ENCODE measurements around the gene FHL2. TPM values are rescaled to one million over a fixed set of nuclear protein-coding genes. Genes with fewer than 3 reads are reported as not detected.

The FHL2 gene
- total RNA-seq, 2 experiments from 2014 or later: 3.3 to 4.4 TPM

GRCh38 chr2:105377871-105378270, 21.0 kb downstream of the FHL2 start:
- Mint-ChIP-seq H3K27me3 (no peaks in the 10 kb centered on the region), H3K9me3 (no peaks in the 10 kb centered on the region), H3K36me3 (ENCODE audit: low read depth) (no peaks in the 10 kb centered on the region), H3K4me1 (ENCODE audit: low read depth) (peaks cover 2% of the 10 kb centered on the region), H3K4me3 (no peak overlapping the region), H3K27ac (no peak overlapping the region)
- DNase-seq: no peak
- TF ChIP-seq CTCF (IDR thresholded peaks at IDR 0.05): no peak
- ChIA-PET CTCF (interaction anchor here (1.2 kb wide), 1 partner anchor 14 kb away, joined by 3 read pairs; no protein-coding TSS in a partner anchor), POLR2A (no interaction called here)
- intact Hi-C loops (cut with micrococcal nuclease): no loop called here
- ATAC-seq: no peak

- DNase-seq: no peak
- no peak for ATAC-seq
- Mint-ChIP-seq H3K36me3 (ENCODE audit: low read depth) (no peaks in the 10 kb centered on the region), H3K27ac (no peak overlapping the region), H3K4me3 (no peak overlapping the region), H3K4me1 (ENCODE audit: low read depth) (peaks cover 2% of the 10 kb centered on the region), H3K27me3 (no peaks in the 10 kb centered on the region), H3K9me3 (no peaks in the 10 kb centered on the region)
- TF ChIP-seq CTCF (IDR thresholded peaks at IDR 0.05): no peak
- ChIA-PET POLR2A (no interaction called here), CTCF (no interaction called here)
- intact Hi-C loops (cut with micrococcal nuclease): no loop called here
Measured at GRCh38 chr2:105376789-105377240, 22.0 kb downstream of the FHL2 start.

GRCh38 chr2:105376010-105376409, 22.8 kb downstream of the FHL2 start:
- intact Hi-C loops (cut with micrococcal nuclease): no loop called here
- Mint-ChIP-seq H3K27me3 (no peaks in the 10 kb centered on the region), H3K27ac (no peak overlapping the region), H3K36me3 (ENCODE audit: low read depth) (no peaks in the 10 kb centered on the region), H3K9me3 (no peaks in the 10 kb centered on the region), H3K4me1 (ENCODE audit: low read depth) (peaks cover 2% of the 10 kb centered on the region), H3K4me3 (no peak overlapping the region)
- no peak for ATAC-seq
- ChIA-PET CTCF (interaction anchor here (1.7 kb wide), 1 partner anchor 28 kb away, joined by 5 read pairs; no protein-coding TSS in a partner anchor), POLR2A (no interaction called here)
- DNase-seq: no peak
- TF ChIP-seq CTCF (IDR thresholded peaks at IDR 0.05): no peak

- no peaks in the 10 kb centered on the region for H3K27me3 Mint-ChIP-seq
- H3K4me1 Mint-ChIP-seq (ENCODE audit: low read depth): peaks cover 2% of the 10 kb centered on the region
- ChIA-PET POLR2A (no interaction called here), CTCF (interaction anchor here (1.5 to 1.7 kb wide), 2 partner anchors 15 to 29 kb away, joined by 5 to 7 read pairs; no protein-coding TSS in a partner anchor)
- ATAC-seq (no peak), DNase-seq (no peak)
- intact Hi-C loops (cut with micrococcal nuclease): no loop called here
- no peak overlapping the region for H3K27ac Mint-ChIP-seq
- TF ChIP-seq CTCF (IDR thresholded peaks at IDR 0.05): no peak
- no peak overlapping the region for H3K4me3 Mint-ChIP-seq
- no peaks in the 10 kb centered on the region for H3K36me3 Mint-ChIP-seq (ENCODE audit: low read depth)
- H3K9me3 Mint-ChIP-seq: no peaks in the 10 kb centered on the region
Measured at GRCh38 chr2:105375001-105375561, 23.8 kb downstream of the FHL2 start.

GRCh38 chr2:105373895-105374401, 24.9 kb downstream of the FHL2 start:
- Mint-ChIP-seq H3K4me3 (peak overlapping the region; percentile 33), H3K36me3 (ENCODE audit: low read depth) (no peaks in the 10 kb centered on the region), H3K27me3 (no peaks in the 10 kb centered on the region), H3K9me3 (no peaks in the 10 kb centered on the region), H3K4me1 (ENCODE audit: low read depth) (peaks cover 6% of the 10 kb centered on the region), H3K27ac (peak overlapping the region; percentile 84)
- DNase-seq (peak; percentile 16), ATAC-seq (peak; percentile 37)
- POLR2A ChIA-PET: no interaction called here
- intact Hi-C loops (cut with micrococcal nuclease): no loop called here
- TF ChIP-seq CTCF (IDR thresholded peaks at IDR 0.05): no peak
- CTCF ChIA-PET: interaction anchor here (0.6 to 1.5 kb wide), 2 partner anchors 16 to 171 kb away, joined by 3 to 7 read pairs; no protein-coding TSS in a partner anchor
